HEK293T (cell line): ENCODE measurements around the gene WBP11.

Source experiments
- CTCF ChIA-PET: fragments of 350-600 bp; formaldehyde crosslinking; extraction: SDS; loops from one replicate; lab custom pipeline; 2021; ENCODE audit warnings: antibody characterized with exemption, inconsistent platforms; lab: Yijun Ruan, JAX
- POLR2A ChIA-PET: fragments of 350-600 bp; formaldehyde crosslinking; extraction: SDS; loops from one replicate; lab custom pipeline; 2020; ENCODE audit warnings: antibody characterized with exemption, inconsistent platforms; lab: Yijun Ruan, JAX
- DNase-seq: peaks from one replicate; pipeline ENCODE4 v3.0.0; 2012; ENCODE audit warnings: mixed read lengths; ENCODE audit errors: extremely low spot score
- ARNT ChIP-seq: fragments of 450-650 bp; IDR thresholded peaks from 2 replicates; pipeline ENCODE4 v1.6.1; 2017; ENCODE audit warnings: mild to moderate bottlenecking
- BHLHE40 ChIP-seq: fragments of 450-650 bp; IDR thresholded peaks from 2 replicates; pipeline ENCODE4 v1.6.1; 2016; ENCODE audit warnings: mild to moderate bottlenecking, moderate library complexity, borderline replicate concordance
- CTBP1 ChIP-seq: fragments of 450-650 bp; IDR thresholded peaks from 2 replicates; pipeline ENCODE4 v1.6.1; 2016; ENCODE audit warnings: borderline replicate concordance
- ELF4 ChIP-seq: fragments of 450-650 bp; IDR thresholded peaks from 2 replicates; pipeline ENCODE4 v1.6.1; 2017; ENCODE audit warnings: antibody characterized with exemption
- FOXA1 ChIP-seq: fragments of 450-650 bp; IDR thresholded peaks from 2 replicates; pipeline ENCODE4 v1.6.1; 2016; ENCODE audit warnings: mild to moderate bottlenecking
- FOXK2 ChIP-seq: fragments of 450-650 bp; IDR thresholded peaks from 2 replicates; pipeline ENCODE4 v1.6.1; 2016; ENCODE audit warnings: mild to moderate bottlenecking
- FOXM1 ChIP-seq: fragments of 450-650 bp; IDR thresholded peaks from 2 replicates; pipeline ENCODE4 v1.6.1; 2017; ENCODE audit warnings: mild to moderate bottlenecking, borderline replicate concordance
- HDGF ChIP-seq: fragments of 450-650 bp; IDR thresholded peaks from 2 replicates; pipeline ENCODE4 v1.6.1; 2017; ENCODE audit warnings: antibody characterized with exemption, borderline replicate concordance
- L3MBTL2 ChIP-seq: fragments of 450-650 bp; conservative IDR thresholded peaks from 2 replicates; pipeline ENCODE4 v1.6.1; 2016; ENCODE audit warnings: mild to moderate bottlenecking
- LEF1 ChIP-seq: fragments of 450-650 bp; IDR thresholded peaks from 2 replicates; pipeline ENCODE4 v1.6.1; 2017; ENCODE audit warnings: mild to moderate bottlenecking, borderline replicate concordance
- NFRKB ChIP-seq: fragments of 450-650 bp; IDR thresholded peaks from 2 replicates; pipeline ENCODE4 v1.6.1; 2016; ENCODE audit warnings: mild to moderate bottlenecking, moderate library complexity
- PKNOX1 ChIP-seq: fragments of 450-650 bp; IDR thresholded peaks from 2 replicates; pipeline ENCODE4 v1.6.1; 2016
- SP1 ChIP-seq: fragments of 450-650 bp; IDR thresholded peaks from 2 replicates; pipeline ENCODE4 v1.6.1; 2017
- SUZ12 ChIP-seq: fragments of 450-650 bp; IDR thresholded peaks from 2 replicates; pipeline ENCODE4 v1.6.1; 2016; ENCODE audit warnings: mild to moderate bottlenecking
- TARDBP ChIP-seq: fragments of 450-650 bp; IDR thresholded peaks from 2 replicates; pipeline ENCODE4 v1.6.1; 2016
- ZNF384 ChIP-seq: fragments of 450-650 bp; IDR thresholded peaks from 2 replicates; pipeline ENCODE4 v1.6.1; 2016

WBP11 gene

GRCh38 chr12:14840616-14841015 lies 37.3 kb upstream of the WBP11 start:
- no peak for DNase-seq
- TF ChIP-seq HDGF, result no peak
- no peak for TF ChIP-seq BHLHE40
- TF ChIP-seq FOXM1, result no peak
- TF ChIP-seq ELF4, result no peak
- CTCF ChIA-PET, result no interaction called here
- POLR2A ChIA-PET, result no interaction called here

GRCh38 chr12:14839262-14839661 lies 36.0 kb upstream of the WBP11 start:
- DNase-seq, result no peak
- ChIA-PET CTCF (no interaction called here), POLR2A (no interaction called here)
- TF ChIP-seq ARNT, result no peak
- no peak for TF ChIP-seq FOXK2
- no peak for TF ChIP-seq HDGF
- no peak for TF ChIP-seq ZNF384
- TF ChIP-seq FOXA1, result no peak
- no peak for TF ChIP-seq PKNOX1
- TF ChIP-seq L3MBTL2, result no peak
- TF ChIP-seq LEF1, result no peak
- no peak for TF ChIP-seq CTBP1
- no peak for TF ChIP-seq SP1
- no peak for TF ChIP-seq NFRKB
- TF ChIP-seq SUZ12, result no peak
- no peak for TF ChIP-seq TARDBP
- no peak for TF ChIP-seq BHLHE40
- no peak for TF ChIP-seq ELF4
- no peak for TF ChIP-seq FOXM1

GRCh38 chr12:14836336-14837210 lies 33.3 kb upstream of the WBP11 start:
- ChIA-PET CTCF (no interaction called here), POLR2A (interaction anchor here (1.3 kb wide), 2 partner anchors 66 to 67 kb away, joined by 3 read pairs; a partner anchor contains a TSS)
- DNase-seq, result no peak
- TF ChIP-seq HDGF (no peak), ELF4 (no peak), FOXM1 (no peak), ARNT (no peak), FOXK2 (no peak), NFRKB (no peak)

GRCh38 chr12:14834509-14834908 lies 31.2 kb upstream of the WBP11 start:
- POLR2A ChIA-PET, result interaction anchor here (1.1 kb wide), 1 partner anchor 31 kb away, joined by 3 read pairs; the partner anchor contains the start of genes C12orf60 and WBP11
- CTCF ChIA-PET, result no interaction called here
- DNase-seq, result no peak
- TF ChIP-seq ARNT (no peak), SUZ12 (no peak), TARDBP (no peak), SP1 (no peak), CTBP1 (no peak), L3MBTL2 (no peak), FOXA1 (no peak), BHLHE40 (no peak), ZNF384 (no peak), LEF1 (no peak), FOXK2 (no peak), PKNOX1 (no peak), HDGF (no peak), ELF4 (no peak), NFRKB (no peak), FOXM1 (no peak)

- ChIA-PET CTCF (no interaction called here), POLR2A (no interaction called here)
- no peak for DNase-seq
- no peak for TF ChIP-seq PKNOX1
- TF ChIP-seq NFRKB, result no peak
- TF ChIP-seq TARDBP, result no peak
- TF ChIP-seq L3MBTL2, result no peak
- TF ChIP-seq FOXM1, result no peak
- no peak for TF ChIP-seq ARNT
- no peak for TF ChIP-seq FOXK2
- no peak for TF ChIP-seq CTBP1
- TF ChIP-seq ELF4, result no peak
- no peak for TF ChIP-seq ZNF384
- no peak for TF ChIP-seq LEF1
- TF ChIP-seq HDGF, result no peak
- TF ChIP-seq SUZ12, result no peak
- TF ChIP-seq SP1, result no peak
- no peak for TF ChIP-seq FOXA1
- no peak for TF ChIP-seq BHLHE40
Observed at GRCh38 chr12:14833952-14834351, 30.7 kb upstream of the WBP11 start.

- CTCF ChIA-PET, result no interaction called here
- POLR2A ChIA-PET, result no interaction called here
Observed at GRCh38 chr12:14833336-14833735, 30.1 kb upstream of the WBP11 start.

More at GRCh38 chr12:14833336-14833735, 30.1 kb upstream of the WBP11 start:
- TF ChIP-seq CTBP1 (no peak), HDGF (no peak), LEF1 (no peak), ARNT (no peak), NFRKB (no peak), L3MBTL2 (no peak), ZNF384 (no peak), BHLHE40 (no peak), SUZ12 (no peak), FOXK2 (no peak), SP1 (no peak), FOXA1 (no peak), PKNOX1 (no peak), TARDBP (no peak), FOXM1 (no peak), ELF4 (no peak)
- DNase-seq, result no peak
